K562 (cell line): ENCODE measurements around the gene GPR139. TPM values are rescaled to one million over a fixed set of nuclear protein-coding genes. Genes with fewer than 3 reads are reported as not detected.

Experiments
- ATAC-seq: fragments of 200-7000 bp; cut with Tn5 transposase; 3 replicates; pipeline ENCODE4 v1.9.1; 2020; ENCODE audit warnings: moderate library complexity
- BruUV-seq: library from RNA; stranded (reverse); fragments of 400-500 nt; replicated peaks from 2 replicates; lab custom pipeline; 2021; lab: Mats Ljungman, UMichigan
- CTCF ChIA-PET: fragments of 300-600 bp; formaldehyde crosslinking; extraction: SDS; loops from one replicate; lab custom pipeline; 2021; ENCODE audit warnings: low intra/inter-chr PET ratio; lab: Yijun Ruan, JAX
- POLR2A ChIA-PET: fragments of 300-600, 350-650 bp; sonication (Branson Sonifier 250); formaldehyde crosslinking; extraction: SDS; loops from one replicate; lab custom pipeline; 2021; ENCODE audit warnings: antibody characterized with exemption, inconsistent platforms; lab: Yijun Ruan, JAX
- DNase-seq, 4 experiments: peaks; one replicate each; pipeline versions ENCODE4 v3.0.0 to v3.0.0-alpha.2; 2011 to 2018; ENCODE audit warnings: low spot score in 3 of 4, mixed read lengths in 3 of 4; ENCODE audit errors: extremely low read depth in 1 of 4
- FAIRE-seq: peaks from 2 replicates; lab custom pipeline; 2011; peaks lifted over from hg19 to GRCh38; lab: Jason Lieb, UNC
- H2AFZ ChIP-seq: 2 replicates; pipeline ENCODE4 v1.6.0; 2011; ENCODE audit warnings: low read depth, low read length, control low read depth, inconsistent platforms
- H3K27ac ChIP-seq: fragments of 200-600 bp; 3 replicates; pipeline ENCODE4 v1.8.0; 2011; ENCODE audit warnings: low read depth, mild to moderate bottlenecking, control low read depth, inconsistent platforms, low read length, moderate library complexity, mixed read lengths; ENCODE audit errors: extremely low read depth
- H3K27me3 ChIP-seq, 2 experiments: fragments of 300-600 bp in 1 of 2; 2 replicates in 1 of 2; 3 replicates in 1 of 2; pipeline versions ENCODE4 v1.6.0 to v1.8.0; 2011; ENCODE audit warnings: inconsistent platforms in 2 of 2, low read length in 2 of 2, mild to moderate bottlenecking in 1 of 2, mixed read lengths in 1 of 2, moderate library complexity in 1 of 2; ENCODE audit not compliant: control insufficient read depth in 2 of 2, insufficient read depth in 2 of 2
- H3K36me3 ChIP-seq: fragments of 300-600 bp; 3 replicates; pipeline ENCODE4 v1.8.0; 2011; ENCODE audit warnings: mild to moderate bottlenecking, low read length, inconsistent platforms; ENCODE audit not compliant: control insufficient read depth, insufficient read depth
- H3K4me1 ChIP-seq, 2 experiments: fragments of 200-600 bp in 1 of 2; replicated peaks in 1 of 2; 2 replicates in 1 of 2; 3 replicates in 1 of 2; pipeline versions ENCODE4 v1.5.1 to v1.8.0; 2011; ENCODE audit warnings: inconsistent platforms in 2 of 2, low read length in 2 of 2, mild to moderate bottlenecking in 1 of 2, mixed read lengths in 1 of 2, moderate library complexity in 1 of 2; ENCODE audit not compliant: control insufficient read depth in 2 of 2, insufficient read depth in 2 of 2
- H3K4me2 ChIP-seq: 2 replicates; pipeline ENCODE4 v1.6.1; 2011; ENCODE audit warnings: low read length, control low read depth, inconsistent platforms, mixed read lengths; ENCODE audit not compliant: insufficient read depth
- H3K4me3 ChIP-seq: fragments of 200-600 bp; sonication (generic), shearing (Covaris generic); 2 replicates; pipeline ENCODE4 v1.5.1; 2016; ENCODE audit warnings: control low read depth, inconsistent platforms
- H3K79me2 ChIP-seq: fragments of 200-600 bp; 3 replicates; pipeline ENCODE4 v1.8.0; 2011; ENCODE audit warnings: low read length, inconsistent platforms; ENCODE audit not compliant: control insufficient read depth, insufficient read depth
- H3K9ac ChIP-seq, 2 experiments: 2 replicates each; pipeline versions ENCODE4 v1.6.0 to v1.6.1; 2011; ENCODE audit warnings: low read depth in 2 of 2, low read length in 2 of 2, control low read depth in 1 of 2, inconsistent platforms in 1 of 2, mild to moderate bottlenecking in 1 of 2, mixed read lengths in 1 of 2; ENCODE audit not compliant: insufficient read depth in 1 of 2
- H3K9me1 ChIP-seq: one replicate; pipeline ENCODE4 v1.6.0; 2011; ENCODE audit warnings: inconsistent platforms, mild to moderate bottlenecking, low read length, moderate library complexity; ENCODE audit not compliant: control insufficient read depth, insufficient read depth
- H3K9me3 ChIP-seq: replicated peaks from 2 replicates; pipeline ENCODE4 v1.5.1; 2011; ENCODE audit warnings: low read depth, low read length, inconsistent platforms; ENCODE audit not compliant: control insufficient read depth, insufficient read depth
- H4K20me1 ChIP-seq: replicated peaks from 2 replicates; pipeline ENCODE4 v1.6.1; 2011; ENCODE audit warnings: low read length, inconsistent platforms, mixed read lengths; ENCODE audit not compliant: control insufficient read depth, insufficient read depth
- KDM1A ChIP-seq, 2 experiments: fragments of 450-650 bp; IDR thresholded peaks; 2 replicates each; pipeline ENCODE4 v1.6.1; 2016; ENCODE audit warnings: mild to moderate bottlenecking in 2 of 2
- MCM7 ChIP-seq, 2 experiments: fragments of 450-650 bp; IDR thresholded peaks; 2 replicates each; pipeline ENCODE4 v1.6.1; 2016 to 2018
- MLX ChIP-seq, 2 experiments: fragments of 450-650 bp in 1 of 2; sonication (generic) in 1 of 2; formaldehyde crosslinking; conservative IDR thresholded peaks; 2 replicates each; pipeline versions ENCODE4 v1.4.0 to v1.8.1; 2020 to 2022; ENCODE audit warnings: mild to moderate bottlenecking in 1 of 2, missing genetic modification reagents in 1 of 2
- MXD1 ChIP-seq: fragments of 250-450 bp; sonication (Bioruptor Pico); IDR thresholded peaks from 2 replicates; pipeline ENCODE4 v1.8.0; 2021; ENCODE audit warnings: borderline replicate concordance, mild to moderate bottlenecking, moderate library complexity; ENCODE audit not compliant: poor library complexity, severe bottlenecking
- NCOA6 ChIP-seq: fragments of 450-650 bp; IDR thresholded peaks from 2 replicates; pipeline ENCODE4 v1.6.1; 2017; ENCODE audit warnings: mild to moderate bottlenecking
- NR3C1 ChIP-seq: sonication (generic); formaldehyde crosslinking; IDR thresholded peaks from 2 replicates; pipeline ENCODE4 v1.8.1; 2022; ENCODE audit warnings: missing genetic modification reagents
- POLR2AphosphoS2 ChIP-seq: IDR thresholded peaks from 2 replicates; pipeline ENCODE4 v1.6.1; 2012; ENCODE audit warnings: low read length, improper control_type of control experiment
- RBM22 ChIP-seq: fragments of 200-400 bp; formaldehyde crosslinking; IDR thresholded peaks from 2 replicates; pipeline ENCODE4 v1.6.1; 2018; ENCODE audit warnings: low read length, low read depth; ENCODE audit not compliant: poor library complexity, severe bottlenecking
- RCOR1 ChIP-seq, 2 experiments: IDR thresholded peaks; 2 replicates each; pipeline ENCODE4 v1.6.1; 2012; ENCODE audit warnings: low read depth in 2 of 2, low read length in 2 of 2, borderline replicate concordance in 1 of 2, improper control_type of control experiment in 1 of 2
- SLC30A9 ChIP-seq: fragments of 250-450 bp; sonication (Bioruptor Pico); IDR thresholded peaks from 2 replicates; pipeline ENCODE4 v1.8.0; 2022; ENCODE audit warnings: mild to moderate bottlenecking, moderate library complexity
- TOE1 ChIP-seq, 2 experiments: fragments of 450-650 bp in 1 of 2; sonication (generic) in 1 of 2; formaldehyde crosslinking in 1 of 2; IDR thresholded peaks; 2 replicates each; pipeline versions ENCODE4 v1.7.1 to v1.8.0; 2016 to 2022; ENCODE audit warnings: borderline replicate concordance in 2 of 2, mild to moderate bottlenecking in 2 of 2, antibody characterized with exemption in 1 of 2, inconsistent platforms in 1 of 2, low read depth in 1 of 2, missing genetic modification reagents in 1 of 2, moderate library complexity in 1 of 2
- ZFP36 ChIP-seq: fragments of 150-350 bp; IDR thresholded peaks from 2 replicates; pipeline ENCODE4 v1.6.1; 2018; ENCODE audit warnings: low read length, low read depth; ENCODE audit not compliant: partially characterized antibody
- ZNF444 ChIP-seq: fragments of 250-450 bp; sonication (Bioruptor Pico); IDR thresholded peaks from 2 replicates; pipeline ENCODE4 v1.4.0; 2020; ENCODE audit warnings: mild to moderate bottlenecking, moderate library complexity
- ZNF778 ChIP-seq: fragments of 450-650 bp; formaldehyde crosslinking; IDR thresholded peaks from 2 replicates; pipeline ENCODE4 v1.4.0; 2020; ENCODE audit warnings: mild to moderate bottlenecking, moderate library complexity
- WGBS: fragments of 100-300 bp; shearing (Covaris generic); methylation state at CpG from one replicate; pipeline ENCODE4 v1.1.6; 2016; ENCODE audit warnings: low coverage, mixed read lengths; ENCODE audit not compliant: insufficient coverage; ENCODE audit errors: missing lambda C conversion rate; 5-methylcytosine and 5-hydroxymethylcytosine counted together
- in situ Hi-C: fragments of 300-500 bp; cut with MboI; formaldehyde crosslinking; loops from 4 replicates; pipeline ENCODE4 v1.15.0; 2018; ENCODE audit warnings: inconsistent platforms, mixed read lengths
- intact Hi-C: fragments of 100-400 bp; cut with micrococcal nuclease; formaldehyde crosslinking; loops from 2 replicates; pipeline ENCODE4 v1.14.2; 2022
- polyA plus RNA-seq, 8 experiments: library from polyadenylated mRNA; depleted of rRNA in 4 of 8; stranded (reverse) in 5 of 8; unstranded in 3 of 8; fragments of >200 nt; fragmentation: Nextera tagmentation in 2 of 8; fragmentation: Illumina TruSeq in 1 of 8; extraction: Ambion mirVana in 2 of 8; extraction: Trizol in 1 of 8; gene quantifications; 2 replicates each; pipeline versions ENCODE4 v1.2.1 to v1.2.3, GENCODE V29; 2011 to 2014; ENCODE audit warnings: inconsistent platforms in 1 of 8, missing spikeins in 1 of 8
- total RNA-seq, 7 experiments: library from RNA; depleted of rRNA in 6 of 7; stranded (reverse); fragments of >200 nt in 6 of 7; fragmentation: Illumina TruSeq in 2 of 7; extraction: Trizol in 2 of 7; gene quantifications; 2 replicates each; pipeline versions ENCODE4 v1.2.1 to v1.2.3, GENCODE V29; 2011 to 2021; ENCODE audit warnings: low replicate concordance in 1 of 7
- TF ChIP-seq, protein P1 (sequence below): fragments of 200-800 bp; sonication (Bioruptor generic); IDR thresholded peaks from 2 replicates; pipeline ENCODE4 v1.6.1; 2017; ENCODE audit warnings: missing genetic modification characterization, missing compliant biosample characterization
- TF ChIP-seq, protein P2 (sequence below), 2 experiments: fragments of 450-650 bp; IDR thresholded peaks; 2 replicates each; pipeline ENCODE4 v1.6.1; 2016
- TF ChIP-seq, protein P3 (sequence below): sonication (generic); formaldehyde crosslinking; IDR thresholded peaks from 2 replicates; pipeline ENCODE4 v1.8.0; 2023; ENCODE audit warnings: mild to moderate bottlenecking, missing genetic modification reagents

The GPR139 gene
- total and polyA plus RNA-seq, 9 of the 15 experiments (the other 6 are each of a cell fraction or from before 2014, with no cell fraction given) = not detected

DNA sequence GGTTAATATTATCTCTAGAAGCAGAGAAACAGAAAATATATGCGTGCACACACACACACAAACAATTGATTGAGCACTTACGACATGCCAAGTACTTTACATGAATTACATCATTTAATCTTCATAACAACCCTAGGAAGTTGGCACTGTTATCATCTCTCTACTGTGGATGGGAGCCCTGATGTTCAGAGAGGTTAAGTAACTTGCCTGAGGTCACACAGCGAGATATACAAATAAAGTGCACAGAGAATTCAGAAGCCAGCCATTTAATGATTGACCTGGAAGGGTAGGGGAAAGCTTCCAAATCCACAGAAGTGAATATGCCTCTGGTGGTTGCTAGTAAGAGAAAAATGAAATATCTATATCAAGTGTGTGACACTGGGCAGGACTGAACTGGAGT is 37.5 kb upstream of the GPR139 start:
- Histone ChIP-seq H3K27ac (no peak overlapping the region), H3K4me1 (no peaks in the 10 kb centered on the region), H2AFZ (no peak overlapping the region), H4K20me1 (no peaks in the 10 kb centered on the region), H3K27me3 (peaks cover 0 to 4% of the 10 kb centered on the region in 2 experiments; a peak in 1 of 5 replicates), H3K9me3 (no peaks in the 10 kb centered on the region), H3K4me2 (no peak overlapping the region), H3K4me3 (no peak overlapping the region), H3K79me2 (no peaks in the 10 kb centered on the region), H3K36me3 (no peaks in the 10 kb centered on the region), H3K9me1 (no peaks in the 10 kb centered on the region), H3K9ac (no peak overlapping the region)
- intact Hi-C loops (no loop called here), in situ Hi-C loops (no loop called here)
- 0% methylated on average over 3 of the region's 3 CpGs for WGBS
- CTCF ChIA-PET = no interaction called here
- no peak for ATAC-seq
- POLR2A ChIA-PET = no interaction called here
- no peak for DNase-seq
- no TSS peak for BruUV-seq
- FAIRE-seq = no peak
- TF ChIP-seq, protein P1, sequence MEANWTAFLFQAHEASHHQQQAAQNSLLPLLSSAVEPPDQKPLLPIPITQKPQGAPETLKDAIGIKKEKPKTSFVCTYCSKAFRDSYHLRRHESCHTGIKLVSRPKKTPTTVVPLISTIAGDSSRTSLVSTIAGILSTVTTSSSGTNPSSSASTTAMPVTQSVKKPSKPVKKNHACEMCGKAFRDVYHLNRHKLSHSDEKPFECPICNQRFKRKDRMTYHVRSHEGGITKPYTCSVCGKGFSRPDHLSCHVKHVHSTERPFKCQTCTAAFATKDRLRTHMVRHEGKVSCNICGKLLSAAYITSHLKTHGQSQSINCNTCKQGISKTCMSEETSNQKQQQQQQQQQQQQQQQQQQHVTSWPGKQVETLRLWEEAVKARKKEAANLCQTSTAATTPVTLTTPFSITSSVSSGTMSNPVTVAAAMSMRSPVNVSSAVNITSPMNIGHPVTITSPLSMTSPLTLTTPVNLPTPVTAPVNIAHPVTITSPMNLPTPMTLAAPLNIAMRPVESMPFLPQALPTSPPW (CRISPR knock-in tag) = no peak
- TF ChIP-seq NCOA6 = no peak
- TF ChIP-seq SLC30A9 (CRISPR knock-in tag) = no peak
- TF ChIP-seq KDM1A (IDR thresholded peaks at IDR 0.05) = peak; percentile 20 to 23; a peak in 1 of 4 replicates
- no peak for TF ChIP-seq ZNF444
- TF ChIP-seq NR3C1 (CRISPR knock-in tag) = no peak
- no peak for TF ChIP-seq MXD1
- TF ChIP-seq, protein P2, sequence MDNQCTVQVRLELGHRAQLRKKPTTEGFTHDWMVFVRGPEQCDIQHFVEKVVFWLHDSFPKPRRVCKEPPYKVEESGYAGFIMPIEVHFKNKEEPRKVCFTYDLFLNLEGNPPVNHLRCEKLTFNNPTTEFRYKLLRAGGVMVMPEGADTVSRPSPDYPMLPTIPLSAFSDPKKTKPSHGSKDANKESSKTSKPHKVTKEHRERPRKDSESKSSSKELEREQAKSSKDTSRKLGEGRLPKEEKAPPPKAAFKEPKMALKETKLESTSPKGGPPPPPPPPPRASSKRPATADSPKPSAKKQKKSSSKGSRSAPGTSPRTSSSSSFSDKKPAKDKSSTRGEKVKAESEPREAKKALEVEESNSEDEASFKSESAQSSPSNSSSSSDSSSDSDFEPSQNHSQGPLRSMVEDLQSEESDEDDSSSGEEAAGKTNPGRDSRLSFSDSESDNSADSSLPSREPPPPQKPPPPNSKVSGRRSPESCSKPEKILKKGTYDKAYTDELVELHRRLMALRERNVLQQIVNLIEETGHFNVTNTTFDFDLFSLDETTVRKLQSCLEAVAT (IDR thresholded peaks at IDR 0.05) = no peak
- TF ChIP-seq RCOR1 (IDR thresholded peaks at IDR 0.05; ENCODE audit: borderline replicate concordance in 1 of 2, low read depth in 2 of 2, low read length in 2 of 2) = 0 out of 4 replicates have a peak, but pooled peaks of 1 of the 2 experiments have one; percentile 13
- peak; percentile 80 for TF ChIP-seq ZFP36
- TF ChIP-seq RBM22 = no peak
- TF ChIP-seq MLX (CRISPR knock-in tag; conservative IDR thresholded peaks at IDR 0.05) = no peak
- no peak for TF ChIP-seq POLR2AphosphoS2
- no peak for TF ChIP-seq ZNF778 (CRISPR knock-in tag)
- no peak for TF ChIP-seq MCM7 (IDR thresholded peaks at IDR 0.05)
- TF ChIP-seq, protein P3, sequence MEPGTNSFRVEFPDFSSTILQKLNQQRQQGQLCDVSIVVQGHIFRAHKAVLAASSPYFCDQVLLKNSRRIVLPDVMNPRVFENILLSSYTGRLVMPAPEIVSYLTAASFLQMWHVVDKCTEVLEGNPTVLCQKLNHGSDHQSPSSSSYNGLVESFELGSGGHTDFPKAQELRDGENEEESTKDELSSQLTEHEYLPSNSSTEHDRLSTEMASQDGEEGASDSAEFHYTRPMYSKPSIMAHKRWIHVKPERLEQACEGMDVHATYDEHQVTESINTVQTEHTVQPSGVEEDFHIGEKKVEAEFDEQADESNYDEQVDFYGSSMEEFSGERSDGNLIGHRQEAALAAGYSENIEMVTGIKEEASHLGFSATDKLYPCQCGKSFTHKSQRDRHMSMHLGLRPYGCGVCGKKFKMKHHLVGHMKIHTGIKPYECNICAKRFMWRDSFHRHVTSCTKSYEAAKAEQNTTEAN (CRISPR knock-in tag) = no peak
- no peak for TF ChIP-seq TOE1 (IDR thresholded peaks at IDR 0.05; ENCODE audit: borderline replicate concordance)
- TF ChIP-seq TOE1 (CRISPR knock-in tag; IDR thresholded peaks at IDR 0.05; ENCODE audit: borderline replicate concordance, low read depth) = no peak
